Esophagus squamous epithelium (tissue), 4 donors: ENCODE results near the gene PLEKHB2.

Experiments used
- CTCF ChIP-seq, 6 experiments: fragments of 450-650 bp in 4 of 6; fragments of 200-600 bp in 2 of 6; sonication (generic) in 2 of 6; IDR thresholded peaks; one replicate each; pipeline ENCODE4 v1.5.1; 2016 to 2019; ENCODE audit warnings: antibody characterized with exemption in 6 of 6, mild to moderate bottlenecking in 4 of 6, moderate library complexity in 4 of 6
- POLR2A ChIP-seq, 4 donors: fragments of 450-650 bp; IDR thresholded peaks; one replicate each; pipeline ENCODE4 v1.6.1; 2017; ENCODE audit warnings: antibody characterized with exemption in 4 of 4, mild to moderate bottlenecking in 4 of 4, moderate library complexity in 3 of 4

GRCh38 chr2:131152074-131152473 is 46.9 kb downstream of the PLEKHB2 start:
- TF ChIP-seq CTCF (IDR thresholded peaks at IDR 0.05) (no peak), POLR2A (IDR thresholded peaks at IDR 0.05) (no peak)
